ENCODE measurements around the gene GABPB2.

DNA sequence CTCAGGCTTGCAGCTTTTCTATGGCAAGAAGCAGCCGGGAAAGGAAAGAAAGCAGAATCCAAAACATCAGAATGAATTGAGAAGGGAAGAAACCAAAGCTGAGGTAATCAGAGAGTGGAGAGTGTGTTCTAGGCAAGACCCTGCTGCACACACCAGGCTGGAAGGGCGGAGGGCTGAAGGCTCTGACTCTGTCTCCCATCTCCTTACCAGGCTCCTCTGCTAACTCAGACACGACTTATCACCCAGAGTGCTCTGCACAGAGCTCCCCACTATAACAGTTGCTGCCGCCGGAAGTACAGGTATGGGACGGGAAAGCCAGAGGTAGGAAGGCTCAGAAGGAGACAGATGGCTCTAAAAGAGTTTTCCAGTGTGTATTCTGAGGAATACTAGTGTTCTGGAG lies 96.6 kb downstream of the GABPB2 start:
- TF ChIP-seq POLR2A (IDR thresholded peaks at IDR 0.05; ENCODE audit: low read depth, low read length) (no peak), TAF1 (IDR thresholded peaks at IDR 0.05; ENCODE audit: low read depth, low read length) (no peak), POLR2AphosphoS5 (IDR thresholded peaks at IDR 0.05; ENCODE audit: low read depth, low read length) (no peak), SPI1 (IDR thresholded peaks at IDR 0.05; ENCODE audit: low read depth, low read length) (no peak)
